IPS-20b (cell line): ENCODE results near the gene TMEM232.

Experiments used
- H3K27ac ChIP-seq: one replicate; pipeline ENCODE4 v1.5.1; 2013; ENCODE audit warnings: low read length
- H3K27me3 ChIP-seq: 2 replicates; pipeline ENCODE4 v1.6.1; 2013; ENCODE audit warnings: mild to moderate bottlenecking, low read length, inconsistent platforms; ENCODE audit not compliant: insufficient read depth
- H3K36me3 ChIP-seq: 2 replicates; pipeline ENCODE4 v1.6.1; 2013; ENCODE audit warnings: low read depth, mild to moderate bottlenecking, inconsistent platforms, low read length, moderate library complexity; ENCODE audit not compliant: insufficient read depth
- H3K4me1 ChIP-seq: 2 replicates; pipeline ENCODE4 v1.6.1; 2013; ENCODE audit warnings: mild to moderate bottlenecking, control low read depth, inconsistent platforms, low read length, moderate library complexity; ENCODE audit not compliant: insufficient read depth
- H3K4me3 ChIP-seq: 2 replicates; pipeline ENCODE4 v1.5.1; 2013; ENCODE audit warnings: mild to moderate bottlenecking, low read length, inconsistent platforms
- H3K9ac ChIP-seq: 2 replicates; pipeline ENCODE4 v1.6.1; 2013; ENCODE audit warnings: low read depth, mild to moderate bottlenecking, inconsistent platforms, low read length, moderate library complexity
- H3K9me3 ChIP-seq: 2 replicates; pipeline ENCODE4 v1.6.1; 2013; ENCODE audit warnings: mild to moderate bottlenecking, low read depth, low read length, inconsistent platforms; ENCODE audit not compliant: insufficient read depth

TMEM232 gene

DNA sequence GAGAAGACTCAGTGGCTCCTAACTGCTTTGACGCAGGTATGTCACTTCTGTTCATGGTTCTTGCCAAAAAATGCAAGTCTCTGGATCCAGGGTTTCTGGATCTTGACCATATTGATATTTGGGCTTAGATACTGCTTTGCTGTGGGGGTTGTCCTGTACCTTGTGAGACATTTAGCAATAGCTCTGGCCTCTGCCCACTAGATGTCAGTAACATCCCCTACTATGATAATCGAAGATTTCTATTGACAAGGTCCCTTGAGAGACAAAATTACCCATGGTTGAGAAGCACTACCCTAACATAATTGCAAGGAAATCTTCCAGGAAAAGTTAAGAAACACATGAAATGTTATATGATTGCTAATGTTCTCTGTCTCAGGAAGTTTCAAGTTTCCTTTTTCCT lies 285.4 kb downstream of the TMEM232 start:
- Histone ChIP-seq H3K9me3 (no peaks in the 10 kb centered on the region), H3K36me3 (no peaks in the 10 kb centered on the region), H3K27me3 (no peaks in the 10 kb centered on the region), H3K4me3 (no peak overlapping the region), H3K9ac (no peak overlapping the region), H3K27ac (no peak overlapping the region), H3K4me1 (no peaks in the 10 kb centered on the region)

DNA sequence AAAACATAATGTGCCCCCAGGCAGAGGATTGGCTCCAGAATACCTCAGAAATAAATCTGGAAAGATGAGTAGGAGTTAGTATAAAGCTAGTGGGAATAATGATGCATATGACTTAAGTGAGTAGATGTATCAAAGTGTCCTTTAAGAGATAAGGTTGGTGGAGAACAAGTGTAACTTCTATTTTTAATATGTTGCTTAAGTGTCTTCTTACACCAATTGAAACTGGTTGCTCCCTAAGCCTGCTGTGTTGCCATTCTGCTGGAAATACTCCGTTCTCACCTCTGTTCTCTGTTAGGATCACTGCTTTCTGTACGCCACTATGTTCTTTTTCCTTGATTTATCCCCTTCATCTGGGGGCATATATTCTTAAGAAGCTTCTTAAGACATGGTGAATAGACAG lies 286.4 kb downstream of the TMEM232 start:
- no peaks in the 10 kb centered on the region for H3K9me3 ChIP-seq
- H3K9ac ChIP-seq: no peak overlapping the region
- no peaks in the 10 kb centered on the region for H3K4me1 ChIP-seq
- no peak overlapping the region for H3K27ac ChIP-seq
- no peaks in the 10 kb centered on the region for H3K36me3 ChIP-seq
- no peak overlapping the region for H3K4me3 ChIP-seq
- no peaks in the 10 kb centered on the region for H3K27me3 ChIP-seq

DNA sequence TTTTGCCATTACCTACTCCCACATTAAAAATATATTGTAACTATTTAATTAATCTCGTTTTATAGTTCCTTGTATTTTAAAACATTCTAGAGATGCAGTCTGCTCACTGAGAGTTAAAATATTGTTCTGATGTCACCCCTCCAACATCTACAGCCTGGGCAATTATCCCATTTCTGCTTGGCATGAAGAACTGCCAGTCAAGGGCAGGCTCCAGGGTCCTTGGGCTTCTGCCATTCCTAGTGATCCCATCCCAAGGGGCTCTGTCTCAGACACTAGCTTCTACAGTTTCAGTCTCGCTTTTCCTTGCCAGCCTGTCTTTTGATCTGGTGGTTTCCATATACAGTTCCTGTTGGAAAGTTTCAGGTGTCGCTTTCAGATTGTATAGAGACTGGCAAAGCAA lies 287.2 kb downstream of the TMEM232 start:
- no peak overlapping the region for H3K9ac ChIP-seq
- H3K27ac ChIP-seq: no peak overlapping the region
- H3K36me3 ChIP-seq: no peaks in the 10 kb centered on the region
- no peak overlapping the region for H3K4me3 ChIP-seq
- no peaks in the 10 kb centered on the region for H3K27me3 ChIP-seq
- H3K4me1 ChIP-seq: no peaks in the 10 kb centered on the region
- no peaks in the 10 kb centered on the region for H3K9me3 ChIP-seq

DNA sequence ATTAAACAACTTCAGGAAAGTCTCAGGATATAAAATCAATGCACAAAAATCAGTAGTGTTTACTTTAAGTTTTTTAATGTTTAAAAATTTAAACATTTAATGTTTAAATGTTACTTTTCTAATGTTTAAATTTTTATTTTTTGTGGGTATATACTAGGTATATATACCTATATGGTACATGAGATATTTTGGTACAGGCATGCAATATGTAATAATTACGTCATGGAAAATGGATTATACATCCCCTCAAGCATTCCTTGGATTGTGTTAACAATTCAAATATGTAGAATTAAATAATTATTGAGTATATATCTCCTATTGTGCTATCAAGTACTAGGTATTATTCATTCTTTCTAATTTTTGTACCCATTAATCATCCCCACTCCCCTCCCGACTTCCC lies 291.3 kb downstream of the TMEM232 start:
- Histone ChIP-seq H3K9ac (no peak overlapping the region), H3K9me3 (no peaks in the 10 kb centered on the region), H3K4me1 (no peaks in the 10 kb centered on the region), H3K4me3 (no peak overlapping the region), H3K36me3 (no peaks in the 10 kb centered on the region), H3K27me3 (no peaks in the 10 kb centered on the region), H3K27ac (no peak overlapping the region)

DNA sequence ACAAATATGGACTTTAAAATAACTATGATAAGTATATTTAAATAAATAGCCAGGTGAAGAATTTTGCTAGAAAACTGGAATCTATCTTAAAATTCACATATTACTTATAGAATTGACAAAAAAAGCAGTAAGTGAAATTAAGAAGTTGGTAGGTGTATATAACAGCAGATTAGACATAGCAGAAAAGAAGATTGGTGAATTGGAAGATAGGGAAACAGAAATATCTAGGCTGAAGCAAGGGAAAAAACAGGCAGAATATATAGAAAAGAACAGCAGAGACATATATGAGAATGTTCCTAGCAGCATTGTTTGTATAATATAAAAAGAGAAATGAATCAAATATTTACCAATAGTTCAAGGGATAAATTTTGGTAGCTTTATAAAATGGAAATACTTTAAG lies 294.9 kb downstream of the TMEM232 start:
- no peak overlapping the region for H3K27ac ChIP-seq
- no peaks in the 10 kb centered on the region for H3K27me3 ChIP-seq
- H3K9me3 ChIP-seq: no peaks in the 10 kb centered on the region
- no peaks in the 10 kb centered on the region for H3K4me1 ChIP-seq
- no peaks in the 10 kb centered on the region for H3K36me3 ChIP-seq
- no peak overlapping the region for H3K9ac ChIP-seq
- H3K4me3 ChIP-seq: no peak overlapping the region

DNA sequence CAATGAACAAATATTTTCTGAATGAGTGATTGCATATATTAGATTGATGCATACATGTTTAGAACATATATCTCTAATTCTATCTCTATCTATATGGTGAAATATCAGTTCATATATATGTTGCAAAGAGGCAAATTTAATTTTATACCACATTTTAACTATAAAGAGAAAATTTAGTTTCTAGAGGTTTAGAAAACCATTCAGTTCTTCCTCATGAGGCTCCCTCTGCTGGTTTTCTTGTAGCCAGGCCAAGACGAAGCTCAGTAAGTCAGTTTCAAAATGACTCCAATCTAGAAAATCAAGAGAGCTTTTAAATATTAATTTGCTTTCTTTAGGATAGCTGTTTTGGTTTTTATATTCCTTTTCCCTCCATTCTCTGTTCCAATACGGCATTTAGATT lies 312.1 kb downstream of the TMEM232 start:
- Histone ChIP-seq H3K9me3 (no peaks in the 10 kb centered on the region), H3K36me3 (no peaks in the 10 kb centered on the region), H3K4me3 (no peak overlapping the region), H3K27ac (no peak overlapping the region), H3K9ac (no peak overlapping the region), H3K4me1 (no peaks in the 10 kb centered on the region), H3K27me3 (no peaks in the 10 kb centered on the region)

DNA sequence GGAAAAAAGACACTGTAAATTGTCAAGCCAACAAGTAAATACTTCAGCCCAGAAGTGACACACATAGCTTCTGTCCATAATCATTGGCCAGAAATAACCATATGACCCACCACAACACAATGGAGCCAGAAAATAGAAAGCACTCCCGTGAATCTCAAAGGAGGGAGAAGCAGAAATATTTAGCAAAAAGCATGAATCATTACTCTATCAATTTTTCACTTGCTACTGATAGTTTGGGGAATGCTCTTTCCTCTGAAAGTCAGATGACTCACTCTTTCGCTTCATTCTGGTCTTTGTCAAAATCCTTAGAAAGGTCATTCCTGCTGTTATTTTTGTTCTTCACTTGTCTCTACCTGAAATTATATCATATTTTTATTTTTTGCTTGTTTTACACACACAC lies 312.6 kb downstream of the TMEM232 start:
- no peaks in the 10 kb centered on the region for H3K9me3 ChIP-seq

DNA sequence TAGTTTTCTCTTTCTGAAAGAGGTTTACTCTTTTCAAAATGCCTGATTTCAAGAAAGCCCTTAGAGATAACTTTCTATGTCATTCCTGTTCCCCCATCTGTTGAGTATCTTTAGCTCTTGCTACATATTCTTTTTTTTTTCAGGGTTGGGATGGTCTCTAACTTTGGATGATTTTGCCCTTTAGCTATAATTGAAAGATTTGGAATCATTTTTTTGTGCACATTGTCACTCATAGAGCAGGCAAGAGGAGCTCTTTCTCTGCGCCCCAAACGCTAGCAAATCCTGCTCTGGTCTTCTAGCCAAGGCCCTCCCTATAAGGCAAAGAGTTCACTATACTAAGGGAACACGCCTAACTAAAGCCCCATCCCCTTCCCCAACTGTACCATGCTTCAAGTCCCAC lies 316.9 kb downstream of the TMEM232 start:
- Histone ChIP-seq H3K36me3 (no peaks in the 10 kb centered on the region), H3K9me3 (no peaks in the 10 kb centered on the region), H3K27ac (no peak overlapping the region), H3K4me1 (no peaks in the 10 kb centered on the region), H3K9ac (no peak overlapping the region), H3K27me3 (no peaks in the 10 kb centered on the region), H3K4me3 (no peak overlapping the region)

More for the DNA sequence above, 312.6 kb downstream of the TMEM232 start:
- no peaks in the 10 kb centered on the region for H3K4me1 ChIP-seq
- H3K4me3 ChIP-seq: no peak overlapping the region
- H3K36me3 ChIP-seq: no peaks in the 10 kb centered on the region
- H3K27me3 ChIP-seq: no peaks in the 10 kb centered on the region
- no peak overlapping the region for H3K9ac ChIP-seq
- H3K27ac ChIP-seq: no peak overlapping the region

DNA sequence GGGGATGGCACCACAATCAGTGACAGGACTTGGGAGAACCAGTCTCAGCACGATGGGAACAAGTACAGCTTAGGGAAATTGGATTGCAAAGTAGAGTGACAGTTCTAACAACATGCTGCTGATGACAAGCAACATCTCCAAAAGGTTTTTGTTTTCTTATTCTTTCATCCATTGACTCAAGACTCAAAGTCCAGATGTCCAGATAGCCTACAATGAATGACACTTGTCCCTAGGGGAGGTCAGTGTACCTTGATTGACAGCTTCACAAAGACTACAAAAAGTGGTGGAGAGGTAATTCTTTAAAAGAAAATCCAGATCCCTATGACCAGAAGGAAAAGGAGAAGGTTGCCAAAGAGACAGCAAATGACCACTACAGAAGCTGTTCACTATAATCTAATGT lies 323.9 kb downstream of the TMEM232 start:
- H3K36me3 ChIP-seq: no peaks in the 10 kb centered on the region
- no peak overlapping the region for H3K9ac ChIP-seq
- H3K27ac ChIP-seq: no peak overlapping the region
- no peaks in the 10 kb centered on the region for H3K4me1 ChIP-seq
- H3K27me3 ChIP-seq: no peaks in the 10 kb centered on the region
- no peaks in the 10 kb centered on the region for H3K9me3 ChIP-seq
- H3K4me3 ChIP-seq: no peak overlapping the region

DNA sequence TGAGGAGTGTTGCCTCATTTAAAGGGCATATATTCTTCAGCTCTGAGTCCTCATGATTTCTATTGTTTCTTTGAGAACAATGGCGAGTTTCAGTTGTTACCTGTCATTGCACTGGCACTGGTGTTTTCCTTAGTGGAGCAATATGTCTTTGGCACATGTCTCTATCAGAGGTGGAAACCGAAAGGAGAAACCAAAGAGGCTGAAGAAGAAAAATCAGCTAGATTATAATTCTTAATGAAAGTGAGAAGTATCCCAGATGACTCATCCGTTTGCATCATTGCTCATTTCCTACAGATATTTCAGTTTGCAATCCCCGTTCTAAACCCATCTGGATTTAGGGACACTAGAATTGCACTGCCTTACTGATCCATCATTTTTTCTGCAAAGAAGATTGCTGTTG lies 324.6 kb downstream of the TMEM232 start:
- no peak overlapping the region for H3K4me3 ChIP-seq
- no peak overlapping the region for H3K9ac ChIP-seq
- no peaks in the 10 kb centered on the region for H3K27me3 ChIP-seq
- no peaks in the 10 kb centered on the region for H3K36me3 ChIP-seq
- H3K27ac ChIP-seq: no peak overlapping the region
- no peaks in the 10 kb centered on the region for H3K4me1 ChIP-seq
- no peaks in the 10 kb centered on the region for H3K9me3 ChIP-seq

DNA sequence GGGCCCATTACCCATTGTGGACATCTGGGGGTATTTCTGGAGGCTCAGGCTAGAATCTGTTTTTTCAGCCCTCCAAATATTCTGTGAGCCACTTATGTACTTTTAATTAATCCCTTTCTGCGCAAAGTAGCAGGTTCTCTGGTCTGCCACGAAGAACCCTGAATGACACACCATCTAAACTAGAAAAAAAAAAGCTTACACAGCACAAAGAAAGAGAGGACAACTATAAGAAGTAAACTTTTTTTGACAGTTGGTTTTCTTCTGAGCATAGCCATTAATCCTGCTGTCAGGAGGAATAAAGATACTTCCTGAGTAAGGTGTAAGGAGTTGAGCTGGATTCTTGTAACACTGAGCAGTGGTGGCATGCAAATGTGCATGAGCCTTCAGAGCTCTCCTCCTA lies 327.5 kb downstream of the TMEM232 start:
- no peak overlapping the region for H3K27ac ChIP-seq
- H3K9ac ChIP-seq: no peak overlapping the region
- H3K4me3 ChIP-seq: no peak overlapping the region
- H3K27me3 ChIP-seq: no peaks in the 10 kb centered on the region
- no peaks in the 10 kb centered on the region for H3K36me3 ChIP-seq
- H3K9me3 ChIP-seq: no peaks in the 10 kb centered on the region
- no peaks in the 10 kb centered on the region for H3K4me1 ChIP-seq

DNA sequence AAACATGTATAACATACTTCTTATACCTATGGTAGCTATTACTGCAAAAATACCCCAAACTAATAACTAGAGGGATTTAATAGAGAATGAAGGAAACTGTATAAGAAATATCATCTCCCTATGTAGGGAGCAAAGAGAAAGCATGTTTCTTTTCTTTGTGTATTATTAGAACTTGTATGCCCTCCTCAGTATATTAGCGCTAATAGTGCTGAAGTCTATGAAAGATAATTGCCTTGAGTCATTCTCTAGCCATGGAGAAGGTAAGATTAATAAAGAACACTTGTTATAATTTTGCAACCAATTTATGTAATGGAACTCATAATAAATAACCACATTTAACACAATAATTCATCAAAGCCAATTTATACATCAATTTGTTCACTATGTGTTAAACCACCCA lies 329.2 kb downstream of the TMEM232 start:
- Histone ChIP-seq H3K36me3 (no peaks in the 10 kb centered on the region), H3K27ac (no peak overlapping the region), H3K4me1 (no peaks in the 10 kb centered on the region), H3K9ac (no peak overlapping the region), H3K4me3 (no peak overlapping the region), H3K27me3 (no peaks in the 10 kb centered on the region), H3K9me3 (no peaks in the 10 kb centered on the region)

DNA sequence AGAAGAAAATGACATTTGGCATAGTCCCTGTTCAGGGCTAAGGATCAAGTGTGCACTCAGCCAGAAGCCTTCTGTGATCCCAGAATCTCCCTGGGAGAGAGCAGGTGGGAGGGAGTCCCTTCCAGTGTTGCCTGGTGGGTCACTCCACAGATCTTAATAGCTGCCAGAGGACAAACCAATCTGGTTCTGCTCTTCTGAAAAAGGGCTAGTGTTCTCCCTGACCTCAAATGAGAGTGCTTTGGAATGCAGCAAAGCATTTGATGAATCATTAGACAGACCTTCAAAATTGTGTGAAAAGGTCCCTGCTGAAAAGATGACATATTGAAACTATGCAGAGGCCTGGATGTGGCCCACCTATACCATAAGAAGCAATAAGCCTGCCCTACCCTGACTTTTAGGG lies 339.7 kb downstream of the TMEM232 start:
- Histone ChIP-seq H3K4me3 (no peak overlapping the region), H3K9me3 (no peaks in the 10 kb centered on the region), H3K27ac (no peak overlapping the region), H3K36me3 (no peaks in the 10 kb centered on the region), H3K9ac (no peak overlapping the region), H3K27me3 (no peaks in the 10 kb centered on the region), H3K4me1 (peaks cover 13% of the 10 kb centered on the region)
